NCI-H1105 (cell line): ENCODE measurements around the gene DRD3.

Source experiments
- DNase-seq: peaks from one replicate; lab custom pipeline; 2025; lab: John Stamatoyannopoulos, UW

Gene DRD3

GRCh38 chr3:114120211-114120610 is 58.6 kb downstream of the DRD3 start:
- no peak for DNase-seq

- no peak for DNase-seq
These were observed 59.1 kb downstream of the DRD3 start for GRCh38 chr3:114119776-114120175.

GRCh38 chr3:114115143-114115542 is 63.7 kb downstream of the DRD3 start:
- DNase-seq, result no peak

GRCh38 chr3:114114719-114115118 is 64.1 kb downstream of the DRD3 start:
- no peak for DNase-seq

- DNase-seq, result no peak
These were observed 66.2 kb downstream of the DRD3 start for GRCh38 chr3:114112696-114113095.

GRCh38 chr3:114111060-114111770 is 67.6 kb downstream of the DRD3 start:
- no peak for DNase-seq

GRCh38 chr3:114110439-114110838 is 68.4 kb downstream of the DRD3 start:
- DNase-seq, result no peak

- DNase-seq, result no peak
These were observed 70.7 kb downstream of the DRD3 start for GRCh38 chr3:114108137-114108536.

- no peak for DNase-seq
These were observed 74.4 kb downstream of the DRD3 start for GRCh38 chr3:114104414-114104813.

GRCh38 chr3:114103858-114104257 is 75.0 kb downstream of the DRD3 start:
- DNase-seq, result no peak

- no peak for DNase-seq
These were observed 75.7 kb downstream of the DRD3 start for GRCh38 chr3:114103181-114103580.

- DNase-seq, result no peak
These were observed 77.8 kb downstream of the DRD3 start for GRCh38 chr3:114101101-114101500.

- DNase-seq, result no peak
These were observed 83.1 kb downstream of the DRD3 start for GRCh38 chr3:114095796-114096195.

GRCh38 chr3:114093596-114093995 is 85.3 kb downstream of the DRD3 start:
- DNase-seq, result no peak

GRCh38 chr3:114093016-114093380 is 85.9 kb downstream of the DRD3 start:
- no peak for DNase-seq

- DNase-seq, result no peak
These were observed 86.5 kb downstream of the DRD3 start for GRCh38 chr3:114092151-114093015.

GRCh38 chr3:114089675-114090074 is 89.2 kb downstream of the DRD3 start:
- DNase-seq, result no peak

GRCh38 chr3:114086356-114086755 is 92.5 kb downstream of the DRD3 start:
- no peak for DNase-seq

GRCh38 chr3:114083112-114083511 is 95.7 kb downstream of the DRD3 start:
- DNase-seq, result no peak

GRCh38 chr3:114081037-114081436 is 97.8 kb downstream of the DRD3 start:
- DNase-seq, result no peak

GRCh38 chr3:114080201-114080600 is 98.7 kb downstream of the DRD3 start:
- DNase-seq, result no peak

- DNase-seq, result no peak
These were observed 99.1 kb downstream of the DRD3 start for GRCh38 chr3:114079761-114080160.

- DNase-seq, result no peak
These were observed 100.7 kb downstream of the DRD3 start for GRCh38 chr3:114078126-114078525.
